ENCODE measurements around the gene PLEKHG4B.

DNA sequence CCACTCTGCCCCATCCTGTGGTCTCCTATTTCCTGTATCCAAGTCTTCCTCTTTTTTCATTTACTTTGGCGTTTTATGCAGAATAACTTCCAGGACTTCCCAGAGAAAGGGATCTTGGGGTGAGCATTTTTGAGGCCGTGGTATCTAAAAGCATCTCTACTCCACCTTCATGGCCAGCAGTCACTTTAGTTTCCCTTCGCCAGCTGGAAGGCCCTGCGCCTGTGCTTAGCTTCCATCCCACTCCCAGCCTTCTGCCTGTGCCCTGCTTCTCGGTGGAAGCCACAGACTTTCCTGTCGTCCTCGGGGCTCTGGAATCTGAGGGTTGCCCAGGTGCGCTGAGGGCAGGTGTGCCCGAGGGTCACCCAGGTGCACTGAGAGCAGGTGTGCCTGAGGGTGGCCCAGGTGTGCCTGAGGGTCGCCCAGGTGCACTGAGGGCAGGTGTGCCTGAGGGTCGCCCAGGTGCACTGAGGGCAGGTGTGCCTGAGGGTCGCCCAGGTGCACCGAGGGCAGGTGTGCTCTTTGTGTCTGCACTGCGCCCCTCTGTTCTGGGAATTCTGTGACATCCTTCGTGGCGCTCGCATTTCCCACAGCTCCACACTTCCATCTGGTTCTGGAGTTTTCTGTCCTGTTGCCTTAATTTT, 67.0 kb downstream of the PLEKHG4B start:
- TF ChIP-seq POLR2A (IDR thresholded peaks at IDR 0.05) = no peak
- TF ChIP-seq, protein P1, sequence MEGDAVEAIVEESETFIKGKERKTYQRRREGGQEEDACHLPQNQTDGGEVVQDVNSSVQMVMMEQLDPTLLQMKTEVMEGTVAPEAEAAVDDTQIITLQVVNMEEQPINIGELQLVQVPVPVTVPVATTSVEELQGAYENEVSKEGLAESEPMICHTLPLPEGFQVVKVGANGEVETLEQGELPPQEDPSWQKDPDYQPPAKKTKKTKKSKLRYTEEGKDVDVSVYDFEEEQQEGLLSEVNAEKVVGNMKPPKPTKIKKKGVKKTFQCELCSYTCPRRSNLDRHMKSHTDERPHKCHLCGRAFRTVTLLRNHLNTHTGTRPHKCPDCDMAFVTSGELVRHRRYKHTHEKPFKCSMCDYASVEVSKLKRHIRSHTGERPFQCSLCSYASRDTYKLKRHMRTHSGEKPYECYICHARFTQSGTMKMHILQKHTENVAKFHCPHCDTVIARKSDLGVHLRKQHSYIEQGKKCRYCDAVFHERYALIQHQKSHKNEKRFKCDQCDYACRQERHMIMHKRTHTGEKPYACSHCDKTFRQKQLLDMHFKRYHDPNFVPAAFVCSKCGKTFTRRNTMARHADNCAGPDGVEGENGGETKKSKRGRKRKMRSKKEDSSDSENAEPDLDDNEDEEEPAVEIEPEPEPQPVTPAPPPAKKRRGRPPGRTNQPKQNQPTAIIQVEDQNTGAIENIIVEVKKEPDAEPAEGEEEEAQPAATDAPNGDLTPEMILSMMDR (IDR thresholded peaks at IDR 0.05) = no peak
